Raji (cell line): ENCODE measurements around the gene COBL.

ENCODE experiments used
- POLR2A ChIP-seq: IDR thresholded peaks from 2 replicates; pipeline ENCODE4 v1.6.1; 2011; ENCODE audit warnings: low read depth, low read length, control low read depth; ENCODE audit not compliant: insufficient read depth

COBL gene

DNA sequence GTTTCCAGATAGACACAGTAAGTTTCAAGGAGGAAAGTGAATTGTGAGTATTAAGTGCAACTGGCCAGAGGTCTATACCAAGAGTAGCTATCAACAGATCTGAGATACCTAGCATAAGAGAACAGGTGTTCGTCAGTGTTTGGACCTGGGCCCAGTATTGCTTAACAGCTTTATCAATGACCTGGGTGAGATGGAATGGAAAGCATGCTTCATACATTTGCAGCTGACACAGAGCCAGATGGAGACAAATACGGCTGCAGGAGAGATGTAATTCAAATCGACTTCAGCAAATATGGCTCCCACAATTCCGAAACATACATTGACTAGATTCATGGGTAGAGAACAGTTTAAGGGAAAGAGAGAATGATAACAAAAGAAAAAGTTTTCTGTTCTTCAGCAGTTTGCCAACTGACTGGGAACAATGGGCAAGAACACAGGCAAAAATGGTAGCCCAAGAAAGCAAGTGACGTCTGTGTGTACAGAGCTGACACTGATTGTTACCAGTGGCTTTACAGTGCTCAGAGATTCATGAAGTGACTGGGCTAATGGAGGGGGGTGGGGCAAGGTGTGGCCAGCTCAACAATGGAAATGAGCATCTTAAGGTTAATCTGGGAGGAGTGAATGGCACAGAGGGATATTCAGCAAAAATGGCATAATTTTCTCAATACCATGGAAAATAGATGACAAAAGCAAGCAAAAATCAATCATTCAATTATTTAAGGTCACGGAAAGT lies 28.0 kb upstream of the COBL start:
- no peak for TF ChIP-seq POLR2A

GRCh38 chr7:51340936-51341335 lies 24.3 kb upstream of the COBL start:
- TF ChIP-seq POLR2A = no peak

DNA sequence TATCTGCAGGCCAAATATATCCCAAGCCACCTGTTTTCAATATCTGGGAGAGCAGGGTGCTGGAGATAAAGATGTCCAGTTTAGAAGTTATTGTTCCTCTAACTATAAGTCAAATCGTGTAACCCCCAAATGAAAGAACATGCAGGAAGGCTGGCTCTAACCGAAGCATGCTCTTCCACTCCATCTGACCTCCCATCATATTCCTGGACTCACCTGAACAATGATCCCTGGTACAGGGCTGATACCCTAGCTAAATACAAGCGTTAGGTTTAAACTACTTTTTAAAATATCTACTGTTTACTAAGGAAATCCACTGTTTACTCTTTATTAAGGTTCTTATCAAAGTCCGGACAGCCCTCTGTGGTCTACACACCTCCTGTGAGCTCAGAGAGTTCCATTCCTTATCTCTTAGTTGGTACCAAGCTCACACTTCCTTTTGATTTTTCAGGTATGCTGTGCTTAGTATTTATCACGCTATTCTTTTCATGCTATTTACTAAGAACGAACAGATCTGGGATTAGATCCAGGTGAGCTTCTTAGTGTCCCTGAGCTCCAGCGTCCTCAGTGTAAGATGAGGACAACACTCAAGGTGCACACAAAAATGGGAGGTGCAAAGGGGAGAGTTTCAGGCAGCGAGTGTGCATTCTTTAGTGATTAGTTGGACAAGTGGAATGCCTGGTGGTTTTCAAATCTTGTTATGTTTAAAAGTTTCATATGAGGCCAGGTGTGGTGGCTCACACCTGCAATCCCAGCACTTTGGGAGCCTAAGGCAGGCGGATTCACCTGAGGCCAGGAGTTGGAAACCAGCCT lies 23.6 kb upstream of the COBL start:
- TF ChIP-seq POLR2A = no peak

DNA sequence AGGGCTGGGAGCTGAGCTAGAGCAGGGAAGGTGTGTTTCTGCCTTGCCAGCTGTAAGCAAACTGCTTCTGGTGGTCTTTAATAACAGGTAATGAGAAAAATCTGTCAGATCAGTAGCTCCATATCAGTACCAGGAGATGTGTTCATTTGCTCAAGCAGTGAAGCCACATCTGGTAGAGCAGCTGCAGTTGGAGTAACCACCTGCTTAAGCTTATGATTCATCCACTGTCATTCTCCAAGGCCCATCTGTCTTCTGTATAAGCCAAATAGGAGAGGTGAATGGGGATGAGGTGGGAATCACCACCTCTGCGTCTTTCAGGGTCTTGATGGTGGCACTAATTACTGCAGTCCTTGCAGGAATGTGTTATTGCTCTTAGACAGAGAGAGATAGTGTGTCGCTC lies 18.4 kb upstream of the COBL start:
- TF ChIP-seq POLR2A = no peak

DNA sequence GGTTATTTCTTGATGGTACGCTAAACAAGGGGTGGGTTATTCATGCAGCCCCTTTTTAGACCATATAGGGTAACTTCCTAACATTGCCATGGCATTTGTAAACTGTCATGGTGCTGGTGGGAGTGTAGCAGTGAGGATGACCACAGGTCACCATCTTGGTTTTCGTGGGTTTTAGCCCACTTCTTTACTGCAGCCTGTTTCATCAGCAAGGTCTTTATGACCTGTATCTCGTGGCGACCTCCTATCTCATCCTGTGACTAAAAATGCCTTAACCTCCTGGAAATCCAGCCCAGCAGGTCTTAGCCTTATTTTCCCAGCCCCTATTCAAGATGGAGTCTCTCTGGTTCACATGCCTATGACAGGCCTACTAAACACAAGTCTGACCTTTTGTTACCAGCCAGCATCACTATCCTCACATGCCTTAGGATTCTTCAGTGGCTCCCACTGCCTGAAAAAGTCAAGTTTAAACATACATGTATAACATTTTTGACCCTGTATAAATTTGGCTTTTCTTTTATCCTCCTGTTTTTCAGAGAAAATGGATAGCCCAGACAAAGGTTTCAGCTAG lies 13.2 kb upstream of the COBL start:
- TF ChIP-seq POLR2A = no peak

- TF ChIP-seq POLR2A = no peak
Measured at GRCh38 chr7:51328351-51328801, 11.8 kb upstream of the COBL start.

GRCh38 chr7:51327287-51327717 lies 10.7 kb upstream of the COBL start:
- no peak for TF ChIP-seq POLR2A

DNA sequence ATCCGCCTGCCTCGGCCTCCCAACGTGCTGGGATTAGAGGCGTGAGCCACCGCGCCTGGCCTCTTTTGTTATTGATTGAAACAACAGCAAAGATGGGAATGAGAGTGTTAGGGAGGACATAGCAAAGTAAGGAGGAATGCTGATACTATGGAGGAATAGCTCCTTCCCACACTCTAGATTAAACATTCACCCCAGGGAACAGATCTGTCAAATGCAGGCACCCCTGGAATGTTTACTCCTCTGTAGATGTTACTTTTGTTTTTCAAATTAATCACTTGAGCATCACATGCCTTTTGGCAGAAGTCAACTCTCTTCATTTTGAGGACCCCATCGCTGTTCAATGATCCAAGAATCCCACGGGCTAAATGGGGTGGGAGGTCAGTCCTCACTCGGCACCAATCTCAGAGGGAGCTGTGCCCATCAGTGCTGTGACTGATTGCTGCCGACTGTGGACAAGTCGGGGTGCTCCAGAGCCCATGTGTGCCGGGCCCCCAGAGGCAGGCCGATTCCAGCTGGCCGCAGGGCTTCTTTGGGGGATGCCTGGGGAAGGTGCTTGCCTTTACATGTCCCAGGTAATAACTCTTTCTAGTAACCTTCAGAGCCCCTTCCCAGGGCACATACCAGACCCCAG lies 10.2 kb upstream of the COBL start:
- TF ChIP-seq POLR2A = no peak

GRCh38 chr7:51325908-51326307 lies 9.3 kb upstream of the COBL start:
- no peak for TF ChIP-seq POLR2A

DNA sequence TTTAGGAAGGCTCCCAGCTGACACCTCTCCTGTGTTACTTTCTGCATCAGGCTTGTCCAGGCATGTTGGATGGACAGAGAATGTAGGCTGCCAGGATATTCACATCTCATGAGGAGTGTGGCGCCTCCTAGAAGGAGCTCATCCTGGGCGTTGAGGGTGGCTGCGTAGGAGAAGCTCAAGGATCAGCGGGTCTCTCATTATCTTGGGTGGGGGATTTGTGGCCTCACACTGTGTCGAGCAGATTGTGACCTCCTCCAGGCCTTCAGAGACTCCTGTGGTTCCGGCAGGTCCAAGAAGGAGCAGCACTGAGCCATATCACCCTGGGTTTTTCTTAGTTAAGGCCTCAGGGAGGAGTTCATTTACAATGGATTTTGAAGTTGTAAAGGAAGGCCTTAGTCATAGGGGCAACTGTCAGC lies 8.7 kb upstream of the COBL start:
- TF ChIP-seq POLR2A = no peak

GRCh38 chr7:51324206-51324898 lies 7.7 kb upstream of the COBL start:
- no peak for TF ChIP-seq POLR2A

- TF ChIP-seq POLR2A = no peak
Measured at GRCh38 chr7:51321961-51322515, 5.4 kb upstream of the COBL start.

DNA sequence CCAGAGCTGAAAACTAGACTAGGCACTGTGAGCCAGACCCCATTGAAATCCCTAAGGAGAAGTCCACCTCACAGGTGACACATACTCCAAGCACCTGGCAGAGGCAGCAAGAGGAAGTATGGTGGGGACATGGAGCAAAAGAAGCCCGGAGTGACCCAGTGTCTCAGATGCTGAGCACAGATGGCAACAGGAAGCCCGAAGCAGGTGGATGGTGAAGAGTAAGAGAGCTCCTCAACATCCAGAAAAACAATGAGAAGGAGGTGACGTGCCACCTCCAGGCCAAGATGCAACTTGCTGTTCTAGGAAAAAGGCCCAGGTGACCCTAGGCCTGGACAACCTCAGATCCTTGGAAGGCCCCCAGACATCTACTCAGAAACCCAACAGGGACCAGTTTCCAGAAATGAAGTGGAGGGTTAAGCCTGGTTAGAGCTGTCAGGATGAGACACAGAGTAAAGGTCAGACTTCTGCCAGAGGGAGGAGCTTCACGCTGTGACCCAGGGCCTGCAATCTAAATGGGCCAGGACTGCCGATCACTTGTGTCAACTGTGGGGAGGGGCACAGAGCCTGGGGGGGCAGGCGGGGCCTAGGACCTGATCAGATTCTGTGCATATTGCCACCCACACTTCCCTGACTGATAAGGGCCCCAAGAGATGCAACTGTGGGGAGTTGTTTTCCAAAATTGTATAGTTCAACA lies 2.4 kb upstream of the COBL start:
- TF ChIP-seq POLR2A = no peak

GRCh38 chr7:51318001-51318400 lies 1.4 kb upstream of the COBL start:
- no peak for TF ChIP-seq POLR2A
